ENCODE measurements around the gene CNDP2. TPM values are rescaled to one million over a fixed set of nuclear protein-coding genes. Genes with fewer than 3 reads are reported as not detected.

Gene CNDP2
- total RNA-seq, 1 donor from 2014 or later: 177 TPM

DNA sequence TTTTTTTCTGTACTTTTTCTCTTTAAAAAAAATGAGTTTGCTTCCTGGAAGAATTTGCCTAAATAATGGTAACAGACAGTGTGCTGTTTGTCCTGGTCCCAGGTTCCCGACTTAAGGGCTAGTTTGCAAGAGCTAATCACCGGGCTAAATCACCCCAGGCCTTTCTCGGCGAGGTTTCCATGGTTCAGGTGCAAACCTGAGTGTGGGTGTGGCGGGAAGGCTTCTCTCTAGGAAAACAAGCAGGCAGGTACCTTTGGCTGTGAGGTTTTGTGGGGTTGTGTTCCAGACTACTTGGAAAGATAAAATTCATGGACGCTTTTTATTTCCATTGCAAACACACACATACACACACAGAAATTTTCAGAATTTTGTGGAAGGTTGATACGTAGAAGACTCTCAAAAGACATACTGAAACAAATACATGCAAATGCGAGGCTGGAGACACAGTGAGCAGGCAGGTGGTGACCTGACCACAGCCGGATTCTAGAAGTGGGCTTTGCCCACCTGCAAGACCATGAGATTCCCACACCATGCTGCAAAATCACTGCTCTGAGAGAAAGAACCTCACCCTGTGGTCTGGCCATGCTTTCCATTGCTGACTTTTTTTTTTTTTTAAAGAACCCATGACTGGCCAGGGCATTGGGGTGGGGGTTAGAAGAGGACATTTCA, 39.0 kb downstream of the CNDP2 start:
- Mint-ChIP-seq H3K9me3 (no peaks in the 10 kb centered on the region), H3K27me3 (peaks cover 10% of the 10 kb centered on the region), H3K4me3 (no peak overlapping the region), H3K4me1 (no peaks in the 10 kb centered on the region), H3K36me3 (ENCODE audit: low read depth) (no peaks in the 10 kb centered on the region), H3K27ac (no peak overlapping the region)
- DNase-seq: no peak
- intact Hi-C loops (cut with micrococcal nuclease): no loop called here

DNA sequence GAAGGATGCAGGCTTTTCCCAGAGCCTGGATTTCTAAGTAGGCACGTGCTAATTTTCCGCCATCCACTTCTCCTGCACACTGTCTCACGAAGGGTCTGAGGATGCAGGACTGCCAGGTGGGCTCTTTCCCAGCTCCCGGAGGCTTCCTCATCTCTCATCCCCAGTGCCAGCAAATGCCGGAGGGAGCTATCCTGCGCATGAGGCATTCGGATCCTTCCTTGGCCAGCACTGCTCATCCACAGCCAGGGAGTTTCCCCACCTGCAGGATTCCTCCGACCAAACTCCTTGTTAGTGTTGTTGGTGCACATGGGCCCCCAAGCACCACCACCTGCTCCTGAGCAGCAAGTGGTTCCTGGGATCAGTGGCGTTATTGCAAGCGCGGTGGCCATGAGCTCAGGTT, 43.1 kb downstream of the CNDP2 start:
- H3K36me3 Mint-ChIP-seq (ENCODE audit: low read depth): no peaks in the 10 kb centered on the region
- no peak for DNase-seq
- no peaks in the 10 kb centered on the region for H3K4me1 Mint-ChIP-seq
- intact Hi-C loops (cut with micrococcal nuclease): no loop called here
- no peaks in the 10 kb centered on the region for H3K9me3 Mint-ChIP-seq
- no peak overlapping the region for H3K4me3 Mint-ChIP-seq
- no peak overlapping the region for H3K27ac Mint-ChIP-seq
- peaks cover 8% of the 10 kb centered on the region for H3K27me3 Mint-ChIP-seq

DNA sequence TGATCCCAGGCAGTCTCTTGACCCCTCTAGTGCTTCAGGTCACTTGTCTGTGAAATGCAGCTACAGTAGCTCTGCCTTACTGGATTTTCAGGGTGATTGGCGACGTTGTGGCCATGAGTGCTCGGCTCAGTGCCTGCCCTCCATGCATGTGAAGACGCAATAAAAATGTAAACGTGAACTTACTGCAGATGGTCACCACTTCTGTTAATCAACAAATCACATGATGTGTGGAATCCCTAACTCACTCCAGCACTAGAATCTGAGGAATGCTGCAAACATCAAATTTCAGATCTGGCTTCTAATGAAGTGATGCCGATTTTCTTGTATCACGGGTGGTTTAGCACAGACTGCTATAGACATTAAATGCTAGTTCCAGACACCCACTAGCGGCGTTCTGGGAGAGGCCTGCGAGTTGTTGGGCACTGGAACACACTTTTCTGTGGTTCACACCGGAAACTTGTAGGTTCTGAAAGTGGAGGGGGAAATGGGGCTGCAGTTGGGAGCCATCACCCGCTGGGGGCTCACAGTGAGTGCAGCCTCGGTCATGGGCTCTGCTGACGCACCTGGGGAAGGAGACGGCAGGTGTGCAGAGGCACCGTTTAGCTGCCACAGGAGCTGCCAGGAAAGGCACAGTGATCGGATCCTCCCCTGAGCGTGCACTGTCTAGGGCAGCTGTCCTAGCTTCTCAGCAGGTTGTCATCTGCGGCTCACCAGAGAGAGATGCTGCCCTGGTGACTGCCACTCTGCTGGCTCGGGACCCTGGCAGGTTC, 44.7 kb downstream of the CNDP2 start:
- Mint-ChIP-seq H3K9me3 (no peaks in the 10 kb centered on the region), H3K36me3 (ENCODE audit: low read depth) (no peaks in the 10 kb centered on the region), H3K4me1 (no peaks in the 10 kb centered on the region), H3K27ac (no peak overlapping the region), H3K4me3 (no peak overlapping the region), H3K27me3 (peaks cover 8% of the 10 kb centered on the region)
- intact Hi-C loops (cut with micrococcal nuclease): no loop called here
- no peak for DNase-seq

DNA sequence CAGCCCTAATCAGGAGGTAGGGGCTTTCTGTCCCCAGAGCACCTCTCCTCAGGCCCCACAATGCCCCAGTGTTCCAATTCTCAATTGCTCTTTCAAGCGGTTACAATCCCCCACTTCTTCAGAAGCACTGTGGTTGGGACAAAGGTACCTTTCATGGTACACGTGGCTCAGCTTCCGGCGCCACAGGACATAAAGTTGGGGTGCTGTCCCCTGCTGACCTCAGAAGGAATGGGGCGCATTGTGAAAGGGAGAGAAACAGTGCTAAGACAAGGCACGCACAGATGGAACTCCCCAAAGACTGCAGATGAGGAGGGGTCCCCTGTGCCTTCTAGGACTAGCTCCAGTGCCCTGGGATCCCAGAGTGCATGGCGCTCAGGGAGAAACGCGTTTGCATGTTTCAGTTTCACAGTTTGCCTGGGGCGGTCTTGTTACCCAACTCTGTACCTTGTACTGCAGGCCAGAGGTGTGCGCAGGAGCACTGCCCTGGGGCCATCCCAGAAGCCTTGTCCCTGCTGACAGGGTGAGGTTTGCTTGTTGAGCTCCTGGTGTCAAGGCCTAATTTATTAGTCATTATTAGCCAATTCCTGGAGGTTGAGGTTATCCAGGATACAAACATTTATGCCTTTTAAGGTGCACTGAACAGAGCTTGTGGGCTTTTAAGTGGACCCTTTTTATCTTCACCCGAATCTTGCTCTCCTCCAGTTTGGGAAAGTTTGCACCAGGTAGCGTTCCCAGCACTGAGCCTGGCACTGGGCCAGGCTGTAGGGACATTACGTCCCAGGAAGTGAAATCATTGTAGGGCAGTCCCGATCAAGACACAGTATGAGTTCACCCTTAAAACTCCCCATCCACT, 45.8 kb downstream of the CNDP2 start:
- Mint-ChIP-seq H3K4me1 (no peaks in the 10 kb centered on the region), H3K27me3 (peaks cover 5% of the 10 kb centered on the region), H3K4me3 (no peak overlapping the region), H3K27ac (no peak overlapping the region), H3K9me3 (no peaks in the 10 kb centered on the region), H3K36me3 (ENCODE audit: low read depth) (no peaks in the 10 kb centered on the region)
- intact Hi-C loops (cut with micrococcal nuclease): no loop called here
- no peak for DNase-seq

DNA sequence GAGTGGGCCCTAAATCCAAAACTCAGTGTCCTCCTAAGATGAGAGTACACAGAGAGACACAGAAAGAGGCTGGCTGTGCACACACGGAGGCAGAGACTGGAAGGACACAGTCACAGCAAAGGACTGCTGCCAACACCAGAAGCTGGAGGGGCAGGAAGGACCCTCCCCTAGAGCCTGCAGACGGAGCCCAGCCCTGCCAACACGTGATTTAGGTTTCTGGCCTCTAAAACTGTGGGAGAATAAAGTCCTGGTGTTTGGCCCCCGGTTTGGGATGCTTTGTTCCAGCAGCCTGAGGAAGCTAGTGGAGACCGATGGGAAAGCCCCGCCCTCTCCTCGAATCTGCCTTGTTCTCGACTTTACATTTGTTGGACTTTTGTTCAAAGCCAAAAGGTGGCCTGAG, 48.7 kb downstream of the CNDP2 start:
- Mint-ChIP-seq H3K4me3 (no peak overlapping the region), H3K9me3 (peaks cover 3% of the 10 kb centered on the region), H3K27me3 (no peaks in the 10 kb centered on the region), H3K27ac (no peak overlapping the region), H3K36me3 (ENCODE audit: low read depth) (no peaks in the 10 kb centered on the region), H3K4me1 (peaks cover 7% of the 10 kb centered on the region)
- no peak for DNase-seq
- intact Hi-C loops (cut with micrococcal nuclease): no loop called here

DNA sequence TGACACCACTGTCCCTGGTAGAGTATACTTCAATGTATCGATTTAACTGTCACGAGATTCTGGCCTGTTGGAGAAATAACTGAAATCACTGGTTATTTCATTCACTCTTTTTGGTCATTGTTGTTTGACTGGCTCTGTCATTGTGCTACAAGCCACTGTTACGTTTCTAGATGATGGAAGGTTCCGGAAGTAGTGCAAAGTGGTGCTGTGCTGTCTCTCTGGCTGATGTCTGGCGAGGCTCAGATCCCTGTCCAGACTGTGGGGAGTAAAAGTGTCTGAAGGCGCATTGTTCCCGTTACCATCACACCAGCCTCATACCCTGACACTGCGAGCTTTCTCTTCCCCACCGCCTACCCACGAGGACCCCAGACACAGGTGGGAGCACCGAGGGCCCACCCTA, 49.8 kb downstream of the CNDP2 start:
- Mint-ChIP-seq H3K27ac (no peak overlapping the region), H3K9me3 (peaks cover 3% of the 10 kb centered on the region), H3K36me3 (ENCODE audit: low read depth) (no peaks in the 10 kb centered on the region), H3K27me3 (no peaks in the 10 kb centered on the region), H3K4me3 (no peak overlapping the region), H3K4me1 (peaks cover 7% of the 10 kb centered on the region)
- DNase-seq: no peak
- intact Hi-C loops (cut with micrococcal nuclease): no loop called here

DNA sequence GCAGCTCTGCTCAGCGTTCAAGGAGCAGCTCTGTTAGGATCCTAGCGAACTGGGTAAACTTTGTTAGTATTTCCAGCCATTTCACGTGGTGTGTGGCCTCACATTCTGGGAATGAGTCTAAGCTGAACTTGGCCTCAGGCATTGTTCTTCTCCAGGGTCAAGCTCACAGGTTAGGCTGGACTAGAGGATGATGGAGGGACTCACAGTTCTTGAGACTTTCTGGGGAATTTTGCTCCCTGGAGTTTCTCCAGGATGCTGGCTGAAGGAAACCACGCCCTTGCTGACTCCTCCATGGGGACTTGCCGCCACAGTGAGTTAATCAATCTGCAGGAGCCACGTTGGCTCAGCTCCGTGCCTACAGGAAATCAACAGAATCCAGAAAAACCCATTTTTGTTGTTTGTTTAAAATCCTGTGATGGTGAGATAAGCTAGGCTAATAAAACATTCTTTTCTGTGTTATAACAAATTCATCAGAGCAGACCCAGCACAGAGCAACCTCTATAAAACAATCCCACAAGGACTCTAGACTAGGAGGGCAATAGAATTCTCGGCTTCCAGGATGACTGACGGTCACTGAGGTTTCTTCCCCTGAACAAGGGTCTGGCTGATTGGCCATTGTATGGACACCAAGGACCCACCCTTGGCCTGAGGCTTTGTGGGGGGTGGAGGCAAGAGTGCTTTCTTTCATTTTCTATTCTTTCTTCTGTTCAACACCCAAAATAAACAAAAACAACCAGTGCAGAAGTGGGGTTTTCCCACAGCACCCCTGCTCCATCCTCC, 50.8 kb downstream of the CNDP2 start:
- intact Hi-C loops (cut with micrococcal nuclease): no loop called here
- Mint-ChIP-seq H3K9me3 (peaks cover 3% of the 10 kb centered on the region), H3K36me3 (ENCODE audit: low read depth) (no peaks in the 10 kb centered on the region), H3K27me3 (peaks cover 2% of the 10 kb centered on the region), H3K4me3 (no peak overlapping the region), H3K27ac (no peak overlapping the region), H3K4me1 (peaks cover 9% of the 10 kb centered on the region)
- DNase-seq: no peak

DNA sequence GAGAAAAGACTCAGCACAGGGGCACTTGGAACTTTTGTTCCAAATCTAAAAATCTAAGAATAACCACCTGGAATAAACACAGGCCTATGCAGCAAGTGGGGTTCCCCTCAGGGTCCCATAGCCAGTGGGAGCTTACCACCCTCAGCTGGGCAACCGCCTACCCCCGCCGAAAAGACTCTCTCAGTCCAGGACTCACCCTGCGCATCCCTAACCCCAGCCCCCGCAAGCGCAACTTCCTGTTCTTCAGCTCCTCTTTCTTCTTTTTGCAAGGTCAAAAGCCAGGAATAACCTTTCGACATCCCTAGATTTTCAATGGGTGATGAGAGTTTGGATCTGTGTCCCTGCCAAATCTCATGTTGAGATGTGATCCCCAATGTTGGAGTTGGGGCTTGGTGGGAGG, 51.7 kb downstream of the CNDP2 start:
- H3K27me3 Mint-ChIP-seq: peaks cover 2% of the 10 kb centered on the region
- no peaks in the 10 kb centered on the region for H3K36me3 Mint-ChIP-seq (ENCODE audit: low read depth)
- intact Hi-C loops (cut with micrococcal nuclease): no loop called here
- no peak overlapping the region for H3K4me3 Mint-ChIP-seq
- peaks cover 9% of the 10 kb centered on the region for H3K4me1 Mint-ChIP-seq
- no peak for DNase-seq
- no peak overlapping the region for H3K27ac Mint-ChIP-seq
- H3K9me3 Mint-ChIP-seq: peaks cover 3% of the 10 kb centered on the region

DNA sequence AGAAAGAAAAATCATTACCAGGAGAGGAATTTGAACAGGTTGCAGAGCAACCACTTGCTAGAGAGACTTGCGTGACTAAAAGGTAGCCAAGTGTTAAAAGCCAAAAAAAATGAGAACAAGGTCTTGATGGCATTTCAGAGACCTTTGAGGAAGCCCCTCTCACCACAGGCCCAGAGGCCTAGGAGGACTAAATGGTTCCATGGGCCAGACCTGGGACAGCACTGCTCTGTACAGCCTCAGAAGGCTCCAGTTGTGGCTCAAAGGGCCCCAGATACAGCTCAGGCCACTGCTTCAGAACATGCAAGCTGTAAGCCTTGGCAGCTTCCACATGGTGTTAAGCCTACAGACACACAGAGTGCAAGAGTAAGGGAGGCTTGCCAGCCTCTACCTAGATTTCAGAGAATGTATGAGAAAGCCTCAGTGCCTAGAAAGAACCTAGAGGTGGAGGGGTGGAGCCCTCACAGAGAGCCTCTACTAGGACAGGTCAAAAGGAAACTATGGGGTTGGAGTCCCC, 53.5 kb downstream of the CNDP2 start:
- Mint-ChIP-seq H3K9me3 (peaks cover 3% of the 10 kb centered on the region), H3K4me1 (peaks cover 9% of the 10 kb centered on the region), H3K36me3 (ENCODE audit: low read depth) (no peaks in the 10 kb centered on the region), H3K4me3 (no peak overlapping the region), H3K27ac (no peak overlapping the region), H3K27me3 (peaks cover 4% of the 10 kb centered on the region)
- DNase-seq: no peak
- intact Hi-C loops (cut with micrococcal nuclease): loop anchor here (5.0 kb wide), 1 partner anchor 1787 kb away; no protein-coding TSS in a partner anchor

DNA sequence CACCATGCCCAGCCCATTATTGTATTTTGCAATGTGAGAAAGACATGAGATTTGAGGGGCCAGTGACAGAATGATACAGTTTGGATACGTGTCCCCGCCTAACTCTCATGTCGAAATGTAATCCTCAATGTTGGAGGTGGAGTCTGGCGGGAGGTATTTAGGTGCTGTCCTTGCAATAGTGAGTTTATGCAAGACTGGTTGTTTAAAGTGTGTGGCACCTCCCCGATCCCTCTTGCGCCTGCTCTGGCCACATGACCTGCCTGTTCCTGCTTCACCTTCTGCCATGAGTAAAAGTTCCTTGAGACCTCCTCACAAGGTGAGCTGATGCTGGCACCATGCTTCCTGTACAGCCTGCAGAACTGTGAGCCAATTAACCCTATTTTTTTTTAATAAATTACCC, 54.7 kb downstream of the CNDP2 start:
- intact Hi-C loops (cut with micrococcal nuclease): loop anchor here (5.0 kb wide), 1 partner anchor 1789 kb away; no protein-coding TSS in a partner anchor
- peaks cover 9% of the 10 kb centered on the region for H3K4me1 Mint-ChIP-seq
- no peak overlapping the region for H3K4me3 Mint-ChIP-seq
- no peak for DNase-seq
- peaks cover 4% of the 10 kb centered on the region for H3K27me3 Mint-ChIP-seq
- peaks cover 3% of the 10 kb centered on the region for H3K9me3 Mint-ChIP-seq
- H3K27ac Mint-ChIP-seq: no peak overlapping the region
- no peaks in the 10 kb centered on the region for H3K36me3 Mint-ChIP-seq (ENCODE audit: low read depth)

DNA sequence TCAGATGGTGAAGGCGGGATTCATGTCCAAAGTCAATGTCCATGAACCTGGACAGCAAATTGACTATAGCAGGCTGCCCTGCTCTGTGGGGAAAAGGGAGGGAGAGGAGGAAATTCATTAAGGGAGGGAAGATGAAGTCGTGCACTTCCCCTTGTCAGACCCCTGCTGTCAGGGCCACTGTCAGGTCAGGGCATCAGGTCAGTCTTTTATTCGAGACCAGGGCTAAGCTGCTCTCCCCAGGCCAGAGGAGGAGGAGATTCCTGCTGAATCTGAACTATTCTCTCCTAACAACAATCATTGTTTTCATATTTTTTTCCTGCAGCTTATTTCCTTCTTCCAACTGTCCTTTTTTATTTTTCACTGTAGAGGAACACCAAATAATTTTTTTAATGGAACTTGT, 55.3 kb downstream of the CNDP2 start:
- intact Hi-C loops (cut with micrococcal nuclease): loop anchor here (5.0 kb wide), 1 partner anchor 1789 kb away; no protein-coding TSS in a partner anchor
- Mint-ChIP-seq H3K9me3 (peaks cover 3% of the 10 kb centered on the region), H3K4me3 (no peak overlapping the region), H3K27me3 (peaks cover 4% of the 10 kb centered on the region), H3K36me3 (ENCODE audit: low read depth) (no peaks in the 10 kb centered on the region), H3K27ac (no peak overlapping the region), H3K4me1 (peaks cover 9% of the 10 kb centered on the region)
- DNase-seq: no peak

DNA sequence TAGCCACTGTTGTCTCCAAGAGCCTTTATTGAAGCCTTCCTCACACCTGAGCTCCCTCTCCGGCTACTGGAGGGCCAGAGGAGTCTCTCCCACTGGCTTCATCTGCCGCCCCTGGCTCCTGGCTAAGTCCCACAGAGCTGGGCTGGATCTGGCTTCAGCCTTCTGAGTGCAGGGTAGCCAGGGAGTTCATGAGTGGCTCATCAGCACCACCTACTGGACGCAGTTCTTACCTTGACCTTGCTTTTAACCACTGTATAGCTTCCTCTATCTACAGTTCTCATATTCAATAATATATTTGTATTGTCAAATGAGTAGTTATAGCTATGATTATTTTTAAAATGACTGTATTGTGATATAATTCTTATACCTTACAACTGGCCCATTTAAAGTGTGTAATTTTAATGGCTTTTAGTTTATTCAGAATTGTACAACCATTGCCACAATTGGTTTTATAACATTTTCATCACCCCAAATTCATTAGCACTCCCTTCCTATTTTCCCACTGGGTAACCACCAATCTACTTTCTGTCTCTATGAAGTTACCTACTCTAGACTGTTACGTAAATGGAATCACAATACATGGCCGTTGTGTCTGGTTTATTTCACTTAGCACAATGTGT, 55.9 kb downstream of the CNDP2 start:
- Mint-ChIP-seq H3K4me1 (peaks cover 9% of the 10 kb centered on the region), H3K27me3 (peaks cover 4% of the 10 kb centered on the region), H3K9me3 (peaks cover 3% of the 10 kb centered on the region), H3K27ac (peak overlapping the region; percentile 59), H3K4me3 (no peak overlapping the region), H3K36me3 (ENCODE audit: low read depth) (no peaks in the 10 kb centered on the region)
- intact Hi-C loops (cut with micrococcal nuclease): loop anchor here (1.0 to 5.0 kb wide), 4 partner anchors 57 to 1790 kb away; no protein-coding TSS in a partner anchor
- DNase-seq: peak; percentile 92

DNA sequence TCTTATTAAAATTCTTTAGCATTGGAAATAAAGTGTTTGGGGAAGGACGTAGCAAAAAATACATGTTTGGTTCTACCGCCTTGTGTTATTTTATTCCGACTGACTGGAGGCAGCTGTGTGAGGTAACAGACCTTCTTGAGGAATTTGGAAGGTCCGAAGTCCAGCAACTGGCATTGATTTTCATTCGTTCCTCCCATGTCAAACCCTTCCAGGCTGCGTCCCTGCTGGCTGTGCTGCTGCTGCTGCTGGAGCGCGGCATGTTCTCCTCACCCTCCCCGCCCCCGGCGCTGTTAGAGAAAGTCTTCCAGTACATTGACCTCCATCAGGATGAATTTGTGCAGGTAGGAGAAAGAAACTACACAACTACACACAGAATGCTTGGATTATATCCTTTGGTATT, 60.0 kb downstream of the CNDP2 start:
- DNase-seq: no peak
- Mint-ChIP-seq H3K9me3 (no peaks in the 10 kb centered on the region), H3K27ac (no peak overlapping the region), H3K27me3 (peaks cover 4% of the 10 kb centered on the region), H3K4me1 (peaks cover 2% of the 10 kb centered on the region), H3K36me3 (ENCODE audit: low read depth) (no peaks in the 10 kb centered on the region), H3K4me3 (no peak overlapping the region)
- intact Hi-C loops (cut with micrococcal nuclease): no loop called here
